ENCODE measurements around the gene NIPBL. TPM values are rescaled to one million over a fixed set of nuclear protein-coding genes. Genes with fewer than 3 reads are reported as not detected.
A peak's percentile ranks its signal among the peaks of the same experiment; 100 is the strongest.

Gene NIPBL, protein sequence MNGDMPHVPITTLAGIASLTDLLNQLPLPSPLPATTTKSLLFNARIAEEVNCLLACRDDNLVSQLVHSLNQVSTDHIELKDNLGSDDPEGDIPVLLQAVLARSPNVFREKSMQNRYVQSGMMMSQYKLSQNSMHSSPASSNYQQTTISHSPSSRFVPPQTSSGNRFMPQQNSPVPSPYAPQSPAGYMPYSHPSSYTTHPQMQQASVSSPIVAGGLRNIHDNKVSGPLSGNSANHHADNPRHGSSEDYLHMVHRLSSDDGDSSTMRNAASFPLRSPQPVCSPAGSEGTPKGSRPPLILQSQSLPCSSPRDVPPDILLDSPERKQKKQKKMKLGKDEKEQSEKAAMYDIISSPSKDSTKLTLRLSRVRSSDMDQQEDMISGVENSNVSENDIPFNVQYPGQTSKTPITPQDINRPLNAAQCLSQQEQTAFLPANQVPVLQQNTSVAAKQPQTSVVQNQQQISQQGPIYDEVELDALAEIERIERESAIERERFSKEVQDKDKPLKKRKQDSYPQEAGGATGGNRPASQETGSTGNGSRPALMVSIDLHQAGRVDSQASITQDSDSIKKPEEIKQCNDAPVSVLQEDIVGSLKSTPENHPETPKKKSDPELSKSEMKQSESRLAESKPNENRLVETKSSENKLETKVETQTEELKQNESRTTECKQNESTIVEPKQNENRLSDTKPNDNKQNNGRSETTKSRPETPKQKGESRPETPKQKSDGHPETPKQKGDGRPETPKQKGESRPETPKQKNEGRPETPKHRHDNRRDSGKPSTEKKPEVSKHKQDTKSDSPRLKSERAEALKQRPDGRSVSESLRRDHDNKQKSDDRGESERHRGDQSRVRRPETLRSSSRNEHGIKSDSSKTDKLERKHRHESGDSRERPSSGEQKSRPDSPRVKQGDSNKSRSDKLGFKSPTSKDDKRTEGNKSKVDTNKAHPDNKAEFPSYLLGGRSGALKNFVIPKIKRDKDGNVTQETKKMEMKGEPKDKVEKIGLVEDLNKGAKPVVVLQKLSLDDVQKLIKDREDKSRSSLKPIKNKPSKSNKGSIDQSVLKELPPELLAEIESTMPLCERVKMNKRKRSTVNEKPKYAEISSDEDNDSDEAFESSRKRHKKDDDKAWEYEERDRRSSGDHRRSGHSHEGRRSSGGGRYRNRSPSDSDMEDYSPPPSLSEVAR (N-terminal part only)
- 39.2 TPM for total RNA-seq
- long read RNA-seq, full-length matches to known transcripts: 1 of 10 reads
- long read RNA-seq, partial matches to known transcripts: 6 of 10 reads
- long read RNA-seq, other reads (novel, unspliced or antisense): 3 of 10 reads

DNA sequence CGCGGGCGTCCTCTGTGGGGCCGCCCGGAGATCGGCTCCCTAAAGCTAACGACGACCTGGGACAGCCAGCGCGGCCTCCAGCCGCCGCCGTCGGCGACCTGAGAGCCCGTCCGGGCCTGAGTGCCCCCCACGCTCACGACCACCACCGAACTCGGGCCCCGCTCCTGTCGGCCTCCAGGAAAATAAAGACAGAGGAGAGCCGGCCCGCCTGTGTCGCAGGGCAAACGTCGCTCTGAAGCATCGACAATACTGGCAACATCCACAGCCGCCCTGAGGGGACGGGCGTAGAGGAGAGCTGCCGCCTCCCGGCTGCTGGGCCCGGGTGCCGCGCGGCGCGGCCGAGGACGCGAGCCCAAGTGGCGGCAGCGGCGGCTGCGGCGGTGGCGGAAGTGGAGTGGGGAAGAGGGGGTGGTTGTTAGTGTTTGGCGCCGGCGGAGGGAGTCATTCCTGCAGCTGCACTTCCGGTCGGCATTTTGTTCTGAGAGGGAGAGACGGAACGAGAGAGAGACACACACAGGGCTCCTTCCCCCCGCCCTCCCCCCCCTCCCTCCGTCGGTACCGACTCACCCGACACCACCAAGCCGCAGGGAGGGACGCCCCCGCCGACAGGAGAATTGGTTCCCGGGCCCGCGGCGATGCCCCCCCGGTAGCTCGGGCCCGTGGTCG, at the start of gene NIPBL:
Gene NIPBL (plus strand): TSS at position 471 of the 666 bp plus-strand sequence. CDS start 76,928 bp downstream, outside the sequence.
- intact Hi-C loops (cut with micrococcal nuclease): loop anchor here (5.0 kb wide), 1 partner anchor 66 kb away; no protein-coding TSS in a partner anchor
- Histone ChIP-seq H3K36me3 (peaks cover 5% of the 10 kb centered on the region), H3K9me3 (replicated peaks) (no peaks in the 10 kb centered on the region), H3K4me1 (peaks cover 78% of the 10 kb centered on the region), H3K27ac (replicated peaks) (peak within 1 kb of the TSS; percentile 97), H3K27me3 (ENCODE audit: low read depth) (no peaks in the 10 kb centered on the region), H3K4me3 (peak within 1 kb of the TSS; percentile 91)
- DNase-seq: peak; percentile 91
- TF ChIP-seq, protein P1, sequence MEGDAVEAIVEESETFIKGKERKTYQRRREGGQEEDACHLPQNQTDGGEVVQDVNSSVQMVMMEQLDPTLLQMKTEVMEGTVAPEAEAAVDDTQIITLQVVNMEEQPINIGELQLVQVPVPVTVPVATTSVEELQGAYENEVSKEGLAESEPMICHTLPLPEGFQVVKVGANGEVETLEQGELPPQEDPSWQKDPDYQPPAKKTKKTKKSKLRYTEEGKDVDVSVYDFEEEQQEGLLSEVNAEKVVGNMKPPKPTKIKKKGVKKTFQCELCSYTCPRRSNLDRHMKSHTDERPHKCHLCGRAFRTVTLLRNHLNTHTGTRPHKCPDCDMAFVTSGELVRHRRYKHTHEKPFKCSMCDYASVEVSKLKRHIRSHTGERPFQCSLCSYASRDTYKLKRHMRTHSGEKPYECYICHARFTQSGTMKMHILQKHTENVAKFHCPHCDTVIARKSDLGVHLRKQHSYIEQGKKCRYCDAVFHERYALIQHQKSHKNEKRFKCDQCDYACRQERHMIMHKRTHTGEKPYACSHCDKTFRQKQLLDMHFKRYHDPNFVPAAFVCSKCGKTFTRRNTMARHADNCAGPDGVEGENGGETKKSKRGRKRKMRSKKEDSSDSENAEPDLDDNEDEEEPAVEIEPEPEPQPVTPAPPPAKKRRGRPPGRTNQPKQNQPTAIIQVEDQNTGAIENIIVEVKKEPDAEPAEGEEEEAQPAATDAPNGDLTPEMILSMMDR (IDR thresholded peaks at IDR 0.05; ENCODE audit: borderline replicate concordance): no peak

DNA sequence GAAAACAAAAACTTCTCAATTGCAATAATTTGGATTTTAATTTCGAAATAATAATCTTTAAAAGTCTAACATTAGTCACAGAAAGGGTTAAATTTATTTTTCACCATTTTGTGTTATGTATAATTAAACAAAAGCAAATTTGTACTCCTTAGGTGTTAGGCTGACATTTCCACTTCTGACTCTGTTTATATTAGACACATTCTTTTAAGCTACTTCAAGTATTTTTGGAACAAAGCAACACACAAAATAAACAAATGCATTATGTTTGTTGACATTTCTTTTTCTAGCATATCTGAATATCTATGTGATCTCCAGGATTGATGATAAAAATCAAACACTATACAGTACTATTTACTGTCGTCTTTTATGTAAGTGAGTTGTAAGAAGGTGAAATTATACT, 44.3 kb upstream of the NIPBL start:
- no peaks in the 10 kb centered on the region for H3K4me1 ChIP-seq
- intact Hi-C loops (cut with micrococcal nuclease): no loop called here
- no peaks in the 10 kb centered on the region for H3K36me3 ChIP-seq
- H3K27ac ChIP-seq (replicated peaks): no peak overlapping the region
- H3K27me3 ChIP-seq (ENCODE audit: low read depth): no peaks in the 10 kb centered on the region
- H3K9me3 ChIP-seq (replicated peaks): no peaks in the 10 kb centered on the region
- H3K4me3 ChIP-seq: no peak overlapping the region
- TF ChIP-seq, protein P1 (IDR thresholded peaks at IDR 0.05; ENCODE audit: borderline replicate concordance): no peak
- DNase-seq: no peak

DNA sequence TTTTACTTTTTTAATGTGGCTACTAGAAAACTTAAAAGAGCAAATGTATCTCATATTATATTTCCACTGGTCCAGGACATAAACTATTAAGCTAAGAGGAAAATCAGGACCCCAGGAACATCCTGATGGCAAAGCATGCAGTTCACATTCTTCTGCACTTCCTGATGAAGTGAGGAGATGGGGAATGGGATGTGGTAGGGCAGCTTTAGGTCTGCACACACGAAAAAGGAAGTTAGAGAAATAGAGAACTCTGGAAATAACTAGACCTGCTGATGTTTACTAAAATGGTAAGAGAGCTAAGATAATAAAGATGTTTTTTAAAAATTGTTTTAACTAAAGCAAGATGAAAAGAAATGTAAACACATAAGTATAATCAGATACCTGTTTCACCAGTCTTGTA, 39.7 kb upstream of the NIPBL start:
- no peaks in the 10 kb centered on the region for H3K27me3 ChIP-seq (ENCODE audit: low read depth)
- TF ChIP-seq, protein P1 (IDR thresholded peaks at IDR 0.05; ENCODE audit: borderline replicate concordance): no peak
- H3K4me1 ChIP-seq: no peaks in the 10 kb centered on the region
- H3K36me3 ChIP-seq: no peaks in the 10 kb centered on the region
- H3K4me3 ChIP-seq: no peak overlapping the region
- DNase-seq: no peak
- no peak overlapping the region for H3K27ac ChIP-seq (replicated peaks)
- intact Hi-C loops (cut with micrococcal nuclease): no loop called here
- H3K9me3 ChIP-seq (replicated peaks): peaks cover 7% of the 10 kb centered on the region

DNA sequence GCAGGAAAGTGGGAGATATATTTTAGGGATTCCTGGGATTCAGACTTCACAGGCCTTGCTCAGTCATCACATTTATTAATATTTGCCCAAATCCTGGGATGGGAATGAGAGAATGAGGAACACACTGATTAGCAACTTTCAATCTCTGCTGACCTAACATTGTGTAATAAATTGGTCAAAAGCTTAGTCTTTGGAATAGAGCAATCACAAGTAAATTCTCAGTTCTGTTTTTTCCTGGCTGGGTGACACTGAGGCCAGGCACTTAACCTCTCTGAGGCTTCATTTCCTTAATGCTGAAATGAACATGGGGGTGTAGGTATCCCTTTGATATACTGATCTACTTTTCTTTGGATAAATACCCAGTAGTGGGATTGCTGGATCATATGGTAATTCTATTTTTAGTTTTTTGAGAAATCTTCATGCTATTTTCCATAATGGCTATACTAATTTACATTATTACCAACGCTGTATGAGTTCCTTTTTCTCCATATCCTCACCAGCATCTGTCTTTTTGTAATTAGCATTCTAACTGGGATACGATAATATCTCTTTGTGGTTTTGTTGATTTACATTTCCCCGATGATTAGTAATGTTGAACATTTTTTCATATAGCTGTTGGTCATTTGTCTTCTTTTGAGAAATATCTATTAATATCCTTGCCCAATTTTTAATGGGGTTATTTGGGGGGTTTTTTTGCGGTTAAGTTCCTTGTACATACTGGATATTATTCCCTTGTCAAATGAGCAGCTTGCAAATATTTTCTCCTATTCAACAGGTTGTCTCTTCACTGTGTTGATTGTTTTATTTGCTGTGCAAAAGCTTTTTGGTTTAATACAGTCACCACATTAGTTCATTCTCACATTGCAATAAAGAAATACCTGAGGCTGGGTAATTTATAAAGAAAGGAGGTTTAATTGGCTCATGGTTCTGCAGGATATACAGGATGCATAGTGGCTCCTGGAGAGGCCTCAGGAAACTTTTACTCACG, 36.8 kb upstream of the NIPBL start:
- H3K27me3 ChIP-seq (ENCODE audit: low read depth): peaks cover 3% of the 10 kb centered on the region
- TF ChIP-seq, protein P1 (IDR thresholded peaks at IDR 0.05; ENCODE audit: borderline replicate concordance): no peak
- H3K9me3 ChIP-seq (replicated peaks): peaks cover 7% of the 10 kb centered on the region
- no peaks in the 10 kb centered on the region for H3K36me3 ChIP-seq
- no peak overlapping the region for H3K27ac ChIP-seq (replicated peaks)
- DNase-seq: no peak
- H3K4me1 ChIP-seq: no peaks in the 10 kb centered on the region
- H3K4me3 ChIP-seq: no peak overlapping the region
- intact Hi-C loops (cut with micrococcal nuclease): no loop called here

Data from left ventricle myocardium inferior (tissue), 1 donor.